DOHH2 (cell line): ENCODE data around the gene MYO7B.
"Not testable (repeated sequence)": the region's sequence is repeated elsewhere in the genome, so short reads cannot be mapped to it uniquely, and the experiment has no call there.

ENCODE experiments used
- H3F3A ChIP-seq: fragments of 200-600 bp; sonication (generic), shearing (Covaris generic); 2 replicates; pipeline ENCODE4 v1.6.0; 2016; ENCODE audit warnings: antibody characterized with exemption, mild to moderate bottlenecking; ENCODE audit not compliant: control insufficient read depth, insufficient read depth
- H3K27ac ChIP-seq: fragments of 200-600 bp; sonication (generic); 2 replicates; pipeline ENCODE4 v1.5.1; 2014; ENCODE audit warnings: low read depth, mild to moderate bottlenecking, low read length, moderate library complexity
- H3K27me3 ChIP-seq: fragments of 200-600 bp; sonication (generic); 2 replicates; pipeline ENCODE4 v1.6.1; 2014; ENCODE audit warnings: mild to moderate bottlenecking, low read length, mixed read lengths; ENCODE audit not compliant: control insufficient read depth
- H3K36me3 ChIP-seq: fragments of 200-600 bp; sonication (generic); 2 replicates; pipeline ENCODE4 v1.6.1; 2014; ENCODE audit warnings: mild to moderate bottlenecking, low read length, moderate library complexity, mixed read lengths; ENCODE audit not compliant: control insufficient read depth
- H3K4me1 ChIP-seq: fragments of 200-600 bp; sonication (generic); 2 replicates; pipeline ENCODE4 v1.6.1; 2014; ENCODE audit warnings: mild to moderate bottlenecking, low read length, mixed read lengths; ENCODE audit not compliant: control insufficient read depth
- H3K4me2 ChIP-seq: fragments of 200-600 bp; sonication (generic); 2 replicates; pipeline ENCODE4 v1.6.0; 2014; ENCODE audit warnings: mild to moderate bottlenecking, low read length, moderate library complexity
- H3K4me3 ChIP-seq: fragments of 200-600 bp; sonication (generic); 2 replicates; pipeline ENCODE4 v1.5.1; 2014; ENCODE audit warnings: mild to moderate bottlenecking, low read length, mixed read lengths
- H3K79me2 ChIP-seq: fragments of 200-600 bp; sonication (generic); 2 replicates; pipeline ENCODE4 v1.6.1; 2014; ENCODE audit warnings: mild to moderate bottlenecking, low read length, mixed read lengths; ENCODE audit not compliant: control insufficient read depth
- H3K9me2 ChIP-seq: fragments of 200-600 bp; sonication (generic); replicated peaks from 2 replicates; pipeline ENCODE4 v1.6.1; 2014; ENCODE audit warnings: mild to moderate bottlenecking, low read length, mixed read lengths; ENCODE audit not compliant: control insufficient read depth
- H3K9me3 ChIP-seq: fragments of 200-600 bp; sonication (generic); 2 replicates; pipeline ENCODE4 v1.6.1; 2014; ENCODE audit warnings: antibody characterized with exemption, low read length, mixed read lengths; ENCODE audit not compliant: control insufficient read depth, insufficient read depth
- H4K20me1 ChIP-seq: fragments of 200-600 bp; sonication (generic); 2 replicates; pipeline ENCODE4 v1.6.0; 2014; ENCODE audit warnings: low read depth, mild to moderate bottlenecking, antibody characterized with exemption, low read length, moderate library complexity; ENCODE audit not compliant: control insufficient read depth, insufficient read depth
- CTCF ChIP-seq: fragments of 200-600 bp; sonication (generic); IDR thresholded peaks from one replicate; pipeline ENCODE4 v1.5.1; 2014; ENCODE audit warnings: antibody characterized with exemption, mild to moderate bottlenecking, low read depth, low read length; ENCODE audit not compliant: poor library complexity, severe bottlenecking
- EZH2phosphoT487 ChIP-seq: fragments of 200-600 bp; sonication (generic); IDR thresholded peaks from 2 replicates; pipeline ENCODE4 v1.6.1; 2017; ENCODE audit warnings: borderline replicate concordance, mild to moderate bottlenecking, antibody characterized with exemption, low read length, moderate library complexity, mixed read lengths

The MYO7B gene

GRCh38 chr2:127541809-127542208 lies 6.3 kb downstream of the MYO7B start:
- Histone ChIP-seq H4K20me1 (no peaks in the 10 kb centered on the region), H3K9me2 (no peaks in the 10 kb centered on the region), H3F3A (no peaks in the 10 kb centered on the region), H3K79me2 (no peaks in the 10 kb centered on the region), H3K27ac (no peak overlapping the region), H3K4me3 (no peak overlapping the region), H3K27me3 (peaks cover 22% of the 10 kb centered on the region), H3K9me3 (no peaks in the 10 kb centered on the region), H3K4me1 (no peaks in the 10 kb centered on the region), H3K36me3 (no peaks in the 10 kb centered on the region), H3K4me2 (no peak overlapping the region)
- TF ChIP-seq CTCF (no peak), EZH2phosphoT487 (no peak)

DNA sequence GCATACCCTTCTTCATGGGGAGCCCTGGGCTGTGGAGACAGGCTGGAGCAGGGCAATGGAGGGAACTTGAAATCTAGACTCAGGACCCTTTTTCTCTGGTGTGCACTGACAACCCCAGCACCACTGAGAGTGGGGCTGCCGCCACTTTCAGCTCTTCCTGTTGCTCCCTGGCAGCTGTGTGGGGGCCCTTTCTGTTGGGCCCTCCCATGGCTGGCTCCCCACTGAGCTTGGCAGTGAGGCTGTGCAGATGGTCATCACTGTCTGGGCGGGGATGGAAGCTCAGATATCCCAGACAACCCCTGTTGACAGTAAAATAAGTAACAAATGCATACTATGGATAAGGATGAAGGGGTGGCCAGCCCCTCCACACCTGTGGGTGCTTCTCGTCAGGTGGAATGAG lies 6.7 kb downstream of the MYO7B start:
- Histone ChIP-seq H3K79me2 (no peaks in the 10 kb centered on the region), H3K27me3 (peaks cover 24% of the 10 kb centered on the region), H3K4me2 (no peak overlapping the region), H3K9me2 (no peaks in the 10 kb centered on the region), H3K4me1 (no peaks in the 10 kb centered on the region), H3K4me3 (no peak overlapping the region), H4K20me1 (no peaks in the 10 kb centered on the region), H3K9me3 (no peaks in the 10 kb centered on the region), H3F3A (no peaks in the 10 kb centered on the region), H3K27ac (no peak overlapping the region), H3K36me3 (no peaks in the 10 kb centered on the region)
- TF ChIP-seq EZH2phosphoT487, result no peak
- TF ChIP-seq CTCF, result no peak

GRCh38 chr2:127543013-127543501 lies 7.6 kb downstream of the MYO7B start:
- H3K79me2 ChIP-seq, H4K20me1 ChIP-seq, H3K9me2 ChIP-seq, H3K36me3 ChIP-seq, H3K4me3 ChIP-seq, H3K27ac ChIP-seq, H3K4me1 ChIP-seq, H3F3A ChIP-seq, H3K4me2 ChIP-seq, H3K9me3 ChIP-seq: not testable (repeated sequence)
- H3K27me3 ChIP-seq, result peaks cover 30% of the 10 kb centered on the region

GRCh38 chr2:127545189-127545588 lies 9.7 kb downstream of the MYO7B start:
- Histone ChIP-seq H3K9me2 (no peaks in the 10 kb centered on the region), H3K27me3 (peaks cover 30% of the 10 kb centered on the region), H3K4me1 (no peaks in the 10 kb centered on the region), H3K9me3 (no peaks in the 10 kb centered on the region), H3K36me3 (no peaks in the 10 kb centered on the region), H4K20me1 (no peaks in the 10 kb centered on the region), H3K4me3 (no peak overlapping the region), H3K27ac (no peak overlapping the region), H3F3A (no peaks in the 10 kb centered on the region), H3K4me2 (no peak overlapping the region), H3K79me2 (no peaks in the 10 kb centered on the region)
- TF ChIP-seq EZH2phosphoT487, result no peak
- TF ChIP-seq CTCF, result no peak
